SU-DHL-6 (cell line): ENCODE data around the gene SF3A1.

Source experiments
- H2AFZ ChIP-seq: fragments of 200-600 bp; sonication (generic); 2 replicates; pipeline ENCODE4 v1.6.1; 2014; ENCODE audit warnings: low read depth, mild to moderate bottlenecking, moderate library complexity, mixed read lengths, antibody characterized with exemption, low read length; ENCODE audit not compliant: severe bottlenecking
- H3F3A ChIP-seq: fragments of 200-600 bp; shearing (Covaris generic); 2 replicates; pipeline ENCODE4 v1.6.0; 2016; ENCODE audit warnings: antibody characterized with exemption, mild to moderate bottlenecking; ENCODE audit not compliant: insufficient read depth
- H3K27ac ChIP-seq: fragments of 200-600 bp; sonication (generic); 2 replicates; pipeline ENCODE4 v1.5.1; 2016; ENCODE audit warnings: low read depth, mild to moderate bottlenecking, low read length, moderate library complexity, mixed read lengths
- H3K27me3 ChIP-seq: fragments of 200-600 bp; sonication (generic), shearing (Covaris generic); 2 replicates; pipeline ENCODE4 v1.6.0; 2014; ENCODE audit warnings: mild to moderate bottlenecking, low read length
- H3K36me3 ChIP-seq: fragments of 200-600 bp; sonication (generic); 2 replicates; pipeline ENCODE4 v1.6.1; 2014; ENCODE audit warnings: mild to moderate bottlenecking, low read length, mixed read lengths
- H3K4me2 ChIP-seq: fragments of 300-600, 200-600 bp; shearing (Covaris generic), sonication (generic); 2 replicates; pipeline ENCODE4 v1.6.0; 2014; ENCODE audit warnings: low read length, low read depth, mild to moderate bottlenecking; ENCODE audit not compliant: poor library complexity, severe bottlenecking
- H3K4me3 ChIP-seq: fragments of 200-600 bp; sonication (generic); 2 replicates; pipeline ENCODE4 v1.5.1; 2014; ENCODE audit warnings: antibody characterized with exemption, low read length, mild to moderate bottlenecking, mixed read lengths; ENCODE audit not compliant: insufficient read depth, poor library complexity, severe bottlenecking
- H3K79me2 ChIP-seq: fragments of 200-600 bp; sonication (generic); 2 replicates; pipeline ENCODE4 v1.6.1; 2014; ENCODE audit warnings: mild to moderate bottlenecking, low read length, moderate library complexity; ENCODE audit not compliant: insufficient read depth
- H3K9ac ChIP-seq: fragments of 200-600 bp; sonication (generic); 2 replicates; pipeline ENCODE4 v1.7.0; 2014; ENCODE audit warnings: mild to moderate bottlenecking, low read length
- H3K9me2 ChIP-seq: fragments of 200-600 bp; sonication (generic); replicated peaks from 2 replicates; pipeline ENCODE4 v1.6.1; 2014; ENCODE audit warnings: low read length; ENCODE audit not compliant: insufficient read depth
- H3K9me3 ChIP-seq: fragments of 200-600 bp; sonication (generic); 2 replicates; pipeline ENCODE4 v1.6.1; 2014; ENCODE audit warnings: low read length, mixed read lengths; ENCODE audit not compliant: insufficient read depth
- H4K20me1 ChIP-seq: fragments of 200-600 bp; sonication (generic); 2 replicates; pipeline ENCODE4 v1.6.1; 2014; ENCODE audit warnings: low read depth, mild to moderate bottlenecking, antibody characterized with exemption, low read length, moderate library complexity, mixed read lengths
- EZH2phosphoT487 ChIP-seq: fragments of 200-600 bp; sonication (generic), shearing (Covaris generic); conservative IDR thresholded peaks from 2 replicates; pipeline ENCODE4 v1.6.1; 2018; ENCODE audit warnings: mild to moderate bottlenecking, antibody characterized with exemption, low read length, moderate library complexity, mixed read lengths
- TF ChIP-seq, protein P1 (sequence below): fragments of 200-600 bp; sonication (generic); IDR thresholded peaks from one replicate; pipeline ENCODE4 v1.5.1; 2017; ENCODE audit warnings: antibody characterized with exemption, mild to moderate bottlenecking, low read length, moderate library complexity; ENCODE audit not compliant: insufficient read depth, poor library complexity, severe bottlenecking

The SF3A1 gene

DNA sequence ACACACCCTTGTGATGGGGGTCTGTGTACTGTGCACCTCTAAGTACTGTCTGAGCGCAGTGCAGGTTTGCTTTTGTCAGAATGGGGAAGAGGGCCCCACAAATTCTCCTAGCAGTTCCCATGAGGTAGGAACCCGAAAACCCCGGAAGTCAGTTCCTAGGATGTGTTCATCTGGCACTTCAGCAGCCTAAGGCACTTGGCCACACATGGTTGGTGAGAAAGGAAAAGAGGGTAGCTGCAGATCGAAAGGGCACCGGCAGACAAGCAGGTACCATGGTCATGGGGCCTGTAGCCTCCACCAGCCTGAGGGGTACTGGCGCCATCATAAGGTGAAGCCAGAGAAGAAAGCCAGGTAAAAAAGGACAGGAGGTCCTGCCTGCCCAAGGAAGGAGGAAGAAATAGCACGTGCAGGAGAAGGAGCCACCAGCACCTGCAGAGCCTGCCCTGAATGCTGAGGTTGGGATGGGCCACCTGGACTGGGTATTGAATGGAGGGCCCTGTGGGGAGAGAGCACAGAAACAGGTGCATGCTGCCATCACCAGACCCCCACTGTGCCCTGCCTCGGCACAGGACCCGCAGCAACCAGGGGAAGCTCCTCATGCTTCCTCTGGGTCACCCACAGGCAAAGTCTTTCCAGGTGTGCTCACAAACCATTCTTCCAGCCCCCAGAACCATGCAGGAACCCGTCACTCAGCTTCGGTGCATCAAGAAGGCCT lies 59.3 kb downstream of the SF3A1 start:
- no peaks in the 10 kb centered on the region for H3K27me3 ChIP-seq
- no peak for TF ChIP-seq EZH2phosphoT487
- TF ChIP-seq, protein P1, sequence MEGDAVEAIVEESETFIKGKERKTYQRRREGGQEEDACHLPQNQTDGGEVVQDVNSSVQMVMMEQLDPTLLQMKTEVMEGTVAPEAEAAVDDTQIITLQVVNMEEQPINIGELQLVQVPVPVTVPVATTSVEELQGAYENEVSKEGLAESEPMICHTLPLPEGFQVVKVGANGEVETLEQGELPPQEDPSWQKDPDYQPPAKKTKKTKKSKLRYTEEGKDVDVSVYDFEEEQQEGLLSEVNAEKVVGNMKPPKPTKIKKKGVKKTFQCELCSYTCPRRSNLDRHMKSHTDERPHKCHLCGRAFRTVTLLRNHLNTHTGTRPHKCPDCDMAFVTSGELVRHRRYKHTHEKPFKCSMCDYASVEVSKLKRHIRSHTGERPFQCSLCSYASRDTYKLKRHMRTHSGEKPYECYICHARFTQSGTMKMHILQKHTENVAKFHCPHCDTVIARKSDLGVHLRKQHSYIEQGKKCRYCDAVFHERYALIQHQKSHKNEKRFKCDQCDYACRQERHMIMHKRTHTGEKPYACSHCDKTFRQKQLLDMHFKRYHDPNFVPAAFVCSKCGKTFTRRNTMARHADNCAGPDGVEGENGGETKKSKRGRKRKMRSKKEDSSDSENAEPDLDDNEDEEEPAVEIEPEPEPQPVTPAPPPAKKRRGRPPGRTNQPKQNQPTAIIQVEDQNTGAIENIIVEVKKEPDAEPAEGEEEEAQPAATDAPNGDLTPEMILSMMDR = no peak
- no peaks in the 10 kb centered on the region for H3K9me3 ChIP-seq
- H3K27ac ChIP-seq = no peak overlapping the region
- H3F3A ChIP-seq = no peaks in the 10 kb centered on the region
- H3K4me3 ChIP-seq = no peak overlapping the region
- no peak overlapping the region for H3K4me2 ChIP-seq
- no peaks in the 10 kb centered on the region for H3K36me3 ChIP-seq
- no peaks in the 10 kb centered on the region for H3K9me2 ChIP-seq
- no peak overlapping the region for H3K9ac ChIP-seq
- H3K79me2 ChIP-seq = no peaks in the 10 kb centered on the region
- H2AFZ ChIP-seq = no peak overlapping the region
- no peaks in the 10 kb centered on the region for H4K20me1 ChIP-seq

DNA sequence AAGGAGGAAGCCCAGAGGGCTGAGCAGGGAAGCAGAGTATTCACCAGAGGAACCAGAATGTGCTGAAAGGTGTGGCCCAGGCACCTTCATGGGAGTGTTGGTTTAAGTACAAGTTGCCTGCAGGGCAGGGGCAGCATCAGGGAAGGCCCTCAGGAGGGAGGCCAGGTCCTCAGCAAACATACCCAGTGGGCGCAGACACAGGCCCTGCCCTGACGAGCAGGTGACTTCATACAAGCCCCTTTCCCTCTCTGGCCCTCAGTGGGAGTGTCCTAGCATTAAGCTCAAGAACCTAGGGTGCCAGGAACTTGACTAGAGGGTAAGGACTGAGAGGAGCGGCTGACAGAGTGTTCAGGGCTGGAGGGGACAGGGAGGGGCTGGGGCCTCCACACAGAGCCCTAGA lies 59.9 kb downstream of the SF3A1 start:
- Histone ChIP-seq H3K4me3 (no peak overlapping the region), H2AFZ (no peak overlapping the region), H3K9me3 (no peaks in the 10 kb centered on the region), H3K27ac (no peak overlapping the region), H3K9me2 (no peaks in the 10 kb centered on the region), H3K4me2 (no peak overlapping the region), H3F3A (no peaks in the 10 kb centered on the region), H3K27me3 (no peaks in the 10 kb centered on the region), H3K36me3 (no peaks in the 10 kb centered on the region), H3K79me2 (no peaks in the 10 kb centered on the region), H4K20me1 (no peaks in the 10 kb centered on the region), H3K9ac (no peak overlapping the region)
- TF ChIP-seq, protein P1 = no peak
- TF ChIP-seq EZH2phosphoT487 = no peak

DNA sequence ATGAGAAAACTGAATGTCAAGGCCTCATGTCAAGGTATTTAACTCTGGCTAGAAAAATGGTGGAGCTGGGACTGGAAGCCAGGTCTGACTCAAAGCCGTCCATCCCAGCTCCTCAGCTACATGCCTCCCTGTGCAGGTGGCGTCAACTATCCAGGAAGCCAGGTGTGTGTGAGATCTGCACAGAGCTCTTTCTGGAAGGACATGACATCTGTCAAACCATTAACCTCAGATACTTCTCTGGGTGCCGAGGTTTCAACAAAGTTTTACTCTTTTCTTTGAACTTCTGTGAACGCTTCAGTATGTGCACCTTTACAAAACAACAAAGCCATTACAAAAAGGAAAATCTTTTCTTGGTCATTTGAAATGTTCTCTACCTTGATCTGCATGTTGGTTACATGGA lies 60.4 kb downstream of the SF3A1 start:
- Histone ChIP-seq H3K79me2 (no peaks in the 10 kb centered on the region), H3K27ac (no peak overlapping the region), H3K27me3 (no peaks in the 10 kb centered on the region), H4K20me1 (no peaks in the 10 kb centered on the region), H3K9ac (no peak overlapping the region), H3K36me3 (no peaks in the 10 kb centered on the region), H3F3A (no peaks in the 10 kb centered on the region), H3K4me2 (no peak overlapping the region), H3K9me2 (no peaks in the 10 kb centered on the region), H3K4me3 (no peak overlapping the region), H3K9me3 (no peaks in the 10 kb centered on the region), H2AFZ (no peak overlapping the region)
- TF ChIP-seq EZH2phosphoT487 = no peak

DNA sequence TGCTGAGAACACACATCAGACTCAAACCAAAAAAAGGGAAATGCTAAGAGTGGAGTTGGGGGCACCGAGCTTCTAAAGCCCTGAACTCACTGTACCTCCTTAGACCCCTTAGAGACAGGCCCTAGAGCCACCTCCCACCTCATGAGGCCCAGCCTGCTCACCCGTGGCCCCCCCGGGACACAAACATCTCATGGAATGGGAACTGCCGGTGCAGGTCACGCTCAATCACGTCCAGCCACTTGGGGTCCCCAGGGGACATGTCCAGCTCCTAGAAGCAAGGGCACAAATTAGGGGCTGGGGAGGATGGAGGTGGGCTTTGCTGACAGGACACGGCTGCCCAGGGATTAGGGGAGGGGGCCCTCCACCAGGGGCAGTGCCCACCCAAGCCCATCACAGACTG lies 61.1 kb downstream of the SF3A1 start:
- no peaks in the 10 kb centered on the region for H3K9me3 ChIP-seq

More for the DNA sequence above, 61.1 kb downstream of the SF3A1 start:
- Histone ChIP-seq H3K4me3 (no peak overlapping the region), H3K79me2 (no peaks in the 10 kb centered on the region), H3K27me3 (no peaks in the 10 kb centered on the region), H4K20me1 (no peaks in the 10 kb centered on the region), H3K36me3 (no peaks in the 10 kb centered on the region), H3K9ac (no peak overlapping the region), H3F3A (no peaks in the 10 kb centered on the region), H2AFZ (no peak overlapping the region), H3K9me2 (no peaks in the 10 kb centered on the region), H3K4me2 (no peak overlapping the region), H3K27ac (no peak overlapping the region)
- TF ChIP-seq EZH2phosphoT487 = no peak
- TF ChIP-seq, protein P1 = no peak
